Measurements from ENCODE around the gene AKIRIN2.

The AKIRIN2 gene

DNA sequence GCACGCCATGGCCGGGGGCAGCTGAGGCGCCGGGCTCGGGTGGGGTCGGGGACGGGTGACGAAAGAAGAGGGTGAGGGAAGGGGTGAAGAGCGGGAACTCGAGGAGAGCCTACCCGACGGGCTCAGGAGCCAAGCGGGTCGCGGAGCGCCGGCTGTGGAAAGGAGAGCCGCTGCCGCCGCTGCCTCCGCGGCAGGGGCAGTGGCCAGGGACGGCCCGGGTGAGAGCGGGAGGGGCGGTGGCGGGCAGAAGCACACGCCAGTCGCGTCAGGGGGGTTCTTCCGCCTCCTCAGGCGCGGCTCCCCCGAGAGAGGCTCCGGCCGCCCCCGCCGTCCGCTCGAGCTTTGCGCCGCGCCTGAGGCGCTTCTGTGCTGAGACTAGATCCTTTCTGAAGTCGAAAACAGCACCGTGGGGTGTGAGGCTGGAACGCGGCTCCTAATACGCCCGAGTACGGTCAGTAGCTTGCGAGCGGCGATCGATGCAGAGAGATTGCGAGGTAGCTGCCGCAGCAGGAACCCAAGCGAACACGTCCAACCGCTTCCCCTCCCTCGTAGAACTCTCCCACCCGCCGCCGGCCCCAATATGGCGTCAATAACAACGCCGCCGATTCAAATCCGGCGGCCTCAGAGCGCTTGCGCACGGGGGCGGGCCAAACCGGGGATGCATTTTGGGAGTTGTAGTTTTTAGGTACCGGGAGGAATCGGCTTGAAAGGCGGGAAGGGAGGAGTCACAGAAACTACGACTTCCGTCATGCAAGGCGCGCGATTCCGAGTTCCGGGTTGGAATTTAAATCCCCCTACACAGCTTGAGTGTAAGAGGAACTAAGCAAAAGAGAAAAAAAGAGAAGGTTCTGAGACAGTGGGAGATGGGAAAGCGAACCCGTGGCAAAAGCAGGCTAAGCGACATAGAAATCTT, at the start of gene AKIRIN2:
AKIRIN2 (minus strand) TSS at position 558 of the 913 bp plus-strand sequence; CDS start at position 9, 549 bp downstream.
- peak; percentile 92 to 94 for DNase-seq (ENCODE audit: low read depth in 2 of 2, low spot score in 1 of 2)

DNA sequence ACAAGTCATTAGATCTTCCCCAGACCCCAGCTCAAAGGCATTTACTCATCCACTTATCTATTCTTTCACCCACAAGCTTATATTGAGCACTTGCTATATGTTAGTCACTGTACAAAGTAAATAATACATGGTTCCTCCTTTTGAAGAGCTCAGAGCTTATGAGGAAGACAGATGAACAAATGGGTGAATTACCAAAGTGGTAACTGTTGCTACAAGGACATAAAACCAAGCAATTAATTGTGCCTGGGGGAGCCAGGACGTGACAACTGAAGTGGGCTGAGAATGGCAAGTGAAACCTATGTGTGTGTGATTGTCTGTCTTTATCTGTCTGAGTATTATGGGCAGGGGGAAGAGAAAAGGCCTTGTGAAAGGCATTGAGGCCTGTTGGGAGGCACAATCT, 45.6 kb upstream of the AKIRIN2 start:
- DNase-seq (ENCODE audit: low read depth in 2 of 2, low spot score in 1 of 2): no peak

DNA sequence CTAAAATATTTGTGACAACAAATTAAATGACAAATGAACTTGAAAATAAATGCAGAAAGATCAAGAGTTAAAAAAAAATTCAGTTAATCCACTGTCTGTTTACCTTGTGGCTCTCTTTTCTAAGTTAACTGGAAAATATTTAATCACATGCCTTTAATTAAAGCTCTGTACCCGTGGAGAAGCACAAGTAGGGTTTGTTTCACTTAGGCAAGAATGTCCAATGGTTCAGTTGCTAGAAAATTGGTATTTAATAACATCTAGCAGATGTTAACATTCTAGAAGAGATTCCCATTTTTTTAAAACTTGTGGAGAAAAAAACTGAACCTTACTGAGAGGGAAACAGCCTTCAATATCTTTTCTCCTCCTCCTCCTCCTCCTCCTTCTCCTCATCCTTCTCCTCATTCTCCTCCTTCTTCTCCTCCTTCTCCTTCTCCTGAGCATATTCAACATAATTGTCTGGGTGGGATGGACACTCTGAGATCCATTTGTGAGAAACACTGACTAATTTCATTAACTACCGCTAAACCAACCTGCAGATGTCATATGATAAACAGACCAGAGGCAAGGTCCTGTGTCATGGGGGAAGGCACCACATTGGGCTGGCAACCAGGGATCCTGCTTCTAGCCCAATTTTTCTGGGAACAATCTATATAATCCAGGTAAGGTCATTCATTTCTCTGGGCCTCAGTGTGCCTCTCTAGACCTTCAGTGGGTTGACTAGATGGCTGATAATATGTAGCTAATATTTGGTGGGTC, 44.1 kb upstream of the AKIRIN2 start:
- DNase-seq (ENCODE audit: low read depth in 2 of 2, low spot score in 1 of 2): no peak

DNA sequence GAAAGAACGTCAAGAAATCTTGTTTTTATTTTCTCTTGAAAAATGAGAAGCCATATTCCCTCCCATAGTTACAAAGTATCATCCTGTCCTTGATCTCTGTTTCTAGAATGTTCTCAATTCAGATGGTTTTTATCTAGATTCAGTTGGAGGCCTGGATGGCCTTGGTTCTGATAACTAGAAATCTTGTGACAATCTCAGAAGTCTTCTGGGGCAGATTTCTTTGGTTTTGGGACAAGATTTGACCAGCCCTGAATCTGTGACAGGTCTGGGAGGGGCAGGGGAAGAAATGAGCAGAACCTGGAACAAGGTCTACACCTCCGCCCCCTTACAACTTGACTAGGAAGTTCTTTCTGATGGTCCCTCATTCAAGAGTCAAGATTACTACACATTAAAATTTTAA, 41.4 kb upstream of the AKIRIN2 start:
- no peak for DNase-seq (ENCODE audit: low read depth in 2 of 2, low spot score in 1 of 2)

GRCh38 chr6:87742106-87742505, 40.1 kb upstream of the AKIRIN2 start:
- DNase-seq (ENCODE audit: low read depth in 2 of 2, low spot score in 1 of 2): no peak

GRCh38 chr6:87741001-87741650, 39.1 kb upstream of the AKIRIN2 start:
- no peak for DNase-seq (ENCODE audit: low read depth in 2 of 2, low spot score in 1 of 2)

DNA sequence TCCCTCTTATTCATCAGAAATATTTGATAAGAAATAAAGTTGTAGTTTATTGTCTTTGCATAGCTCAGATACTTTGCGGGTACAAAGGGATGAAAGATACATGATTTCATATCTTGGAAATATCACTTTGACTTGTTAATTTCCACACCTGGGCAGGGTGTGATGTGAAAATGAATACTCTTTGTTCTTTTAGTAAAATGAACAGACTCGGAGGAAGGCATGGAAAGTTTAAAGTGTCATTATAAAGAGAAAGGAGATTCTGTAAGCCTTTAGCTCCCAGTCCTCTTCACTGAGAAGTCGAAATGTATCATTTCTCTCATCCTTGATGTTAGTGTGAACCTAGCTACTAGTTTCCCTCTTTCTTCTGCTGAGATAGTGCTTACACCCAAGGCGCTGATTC, 36.7 kb upstream of the AKIRIN2 start:
- DNase-seq (ENCODE audit: low read depth in 2 of 2, low spot score in 1 of 2): no peak

DNA sequence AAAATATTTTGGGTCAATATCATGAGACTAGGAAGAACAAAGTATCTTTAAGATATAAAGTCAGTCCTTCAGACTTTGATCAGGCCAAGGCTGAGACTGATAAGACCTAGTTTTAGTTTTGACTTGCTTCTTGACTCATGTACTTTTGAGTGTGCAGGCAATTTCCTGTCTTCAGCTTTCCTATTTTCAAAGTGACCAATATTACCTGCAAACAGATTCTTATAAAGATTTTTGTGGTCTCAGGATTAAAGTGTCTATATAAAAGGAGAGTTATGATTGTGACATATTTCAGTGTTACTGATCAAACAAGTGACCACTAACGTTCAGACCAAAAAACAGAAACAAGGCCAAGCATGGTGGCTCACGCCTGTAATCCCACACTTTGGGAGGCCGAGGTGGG, 36.0 kb upstream of the AKIRIN2 start:
- no peak for DNase-seq (ENCODE audit: low read depth in 2 of 2, low spot score in 1 of 2)

DNA sequence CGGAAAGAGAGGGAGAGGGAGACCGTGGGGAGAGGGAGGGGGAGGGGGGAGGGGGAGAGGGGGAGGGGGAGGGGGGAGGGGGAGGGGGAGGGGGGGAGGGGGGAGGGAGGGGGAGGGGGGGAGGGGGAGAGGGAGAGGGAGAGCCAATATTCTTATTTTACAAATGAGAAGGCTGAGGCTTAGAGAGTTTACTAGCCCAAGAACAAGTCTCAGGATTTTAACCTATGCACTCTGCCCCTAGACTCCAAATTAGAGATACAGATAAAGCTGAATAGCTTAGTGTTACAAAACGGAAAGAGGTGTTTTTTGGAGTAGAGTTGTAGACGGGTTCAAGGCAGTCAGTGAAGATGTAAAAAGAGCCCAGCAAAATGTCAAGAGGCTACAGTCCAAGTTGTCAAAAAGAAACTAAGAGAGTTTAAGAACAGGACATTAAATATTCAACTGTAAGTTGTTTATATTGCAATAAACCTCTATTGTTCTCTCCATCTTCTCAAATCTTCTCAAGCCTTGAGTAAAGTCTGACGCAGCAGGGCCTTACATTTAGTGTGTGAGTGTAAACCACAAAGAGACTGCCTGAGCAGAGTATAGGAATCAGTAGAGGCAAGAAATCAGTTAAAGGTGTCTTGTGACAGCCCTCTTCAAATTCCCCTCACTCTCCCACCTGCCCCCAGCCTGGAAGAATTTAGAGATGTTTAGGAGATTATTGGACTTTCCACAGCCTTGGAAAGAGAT, 34.9 kb upstream of the AKIRIN2 start:
- no peak for DNase-seq (ENCODE audit: low read depth in 2 of 2, low spot score in 1 of 2)

GRCh38 chr6:87731818-87732661, 30.0 kb upstream of the AKIRIN2 start:
- no peak for DNase-seq (ENCODE audit: low read depth in 2 of 2, low spot score in 1 of 2)

DNA sequence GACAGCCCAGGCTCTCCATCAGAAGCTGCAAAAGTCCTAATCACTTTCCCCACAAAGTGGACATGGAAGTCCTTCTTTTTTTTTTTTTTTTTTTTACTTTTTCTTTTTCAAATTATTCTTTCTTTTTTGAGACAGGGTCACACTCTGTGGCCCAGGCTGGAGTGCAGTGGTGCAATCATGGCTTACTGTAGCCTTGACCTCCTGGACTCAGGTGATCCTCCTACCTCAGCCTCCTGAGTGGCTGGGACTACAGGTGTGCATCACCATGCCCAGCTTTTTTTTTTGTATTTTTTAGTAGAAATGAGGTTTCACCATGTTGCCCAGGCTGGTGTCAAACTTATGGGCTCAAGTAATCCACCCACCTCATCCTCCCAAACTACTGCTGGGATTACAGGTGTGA, 29.0 kb upstream of the AKIRIN2 start:
- no peak for DNase-seq (ENCODE audit: low read depth in 2 of 2, low spot score in 1 of 2)

GRCh38 chr6:87729965-87730719, 28.1 kb upstream of the AKIRIN2 start:
- DNase-seq (ENCODE audit: low read depth in 2 of 2, low spot score in 1 of 2): no peak

DNA sequence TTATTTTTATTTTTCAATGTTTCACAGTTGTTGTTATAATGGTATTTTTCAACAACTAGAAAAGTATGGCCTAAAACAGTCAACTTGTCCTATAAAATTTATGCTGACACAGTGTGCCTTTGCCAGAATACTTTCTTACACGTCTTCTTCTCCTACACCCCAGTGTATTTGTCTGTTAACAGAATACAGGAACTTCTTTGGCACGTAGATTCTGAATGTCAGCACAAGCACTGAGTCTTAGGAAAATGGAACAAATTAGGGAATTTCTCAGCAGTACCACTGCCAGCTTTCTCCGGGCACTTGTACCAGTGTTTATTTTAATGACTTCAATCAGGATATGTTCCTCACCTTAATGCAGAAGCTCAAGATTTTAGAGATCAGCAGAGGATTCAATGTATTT, 26.7 kb upstream of the AKIRIN2 start:
- DNase-seq (ENCODE audit: low read depth in 2 of 2, low spot score in 1 of 2): no peak

- no peak for DNase-seq (ENCODE audit: low read depth in 2 of 2, low spot score in 1 of 2)
These were observed 23.2 kb upstream of the AKIRIN2 start for GRCh38 chr6:87724983-87725811.

DNA sequence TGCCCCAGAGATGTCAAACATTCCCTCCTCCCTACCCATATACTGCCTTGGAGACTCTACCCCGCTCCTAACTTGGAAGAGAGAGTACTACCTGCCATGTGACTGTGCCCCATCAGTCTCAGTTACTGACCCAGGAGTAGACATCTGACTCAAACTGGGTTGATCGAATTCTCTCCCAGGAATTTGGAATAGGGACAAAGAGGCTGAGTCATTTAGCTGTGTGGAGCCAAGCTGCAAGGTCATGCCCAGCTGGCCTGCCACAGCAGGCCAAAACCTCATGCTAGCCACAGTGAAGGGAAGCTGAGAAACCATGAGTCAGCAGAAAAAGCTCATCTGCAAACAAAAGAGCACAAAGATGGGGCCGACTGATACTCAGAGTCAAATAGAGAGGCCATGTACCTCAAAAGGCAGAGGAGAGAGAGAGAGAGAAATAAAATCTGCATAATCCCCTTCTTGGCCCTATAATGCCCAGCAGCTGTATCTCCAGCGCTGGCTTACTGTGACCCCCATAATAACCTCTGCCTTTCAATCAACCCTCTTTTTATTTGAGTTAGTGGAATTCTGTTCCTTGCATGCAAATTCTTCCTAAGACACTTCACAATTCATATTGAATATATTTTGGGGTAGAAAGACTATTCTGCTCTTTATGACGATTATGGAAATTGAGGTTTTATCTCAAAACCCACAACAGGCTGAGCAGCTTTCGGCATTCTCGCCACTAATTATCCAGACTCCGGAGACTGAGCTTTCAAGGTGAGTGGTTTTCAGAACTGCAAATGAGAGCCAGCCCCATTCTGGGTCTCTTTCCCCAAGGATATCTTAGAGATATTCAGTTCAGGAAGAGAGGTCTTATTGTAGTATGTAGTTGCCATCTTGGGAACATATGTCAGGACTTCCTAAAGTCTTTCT, 21.4 kb upstream of the AKIRIN2 start:
- no peak for DNase-seq (ENCODE audit: low read depth in 2 of 2, low spot score in 1 of 2)

- DNase-seq (ENCODE audit: low read depth in 2 of 2, low spot score in 1 of 2): no peak
These were observed 20.6 kb upstream of the AKIRIN2 start for GRCh38 chr6:87722540-87723169.

DNA sequence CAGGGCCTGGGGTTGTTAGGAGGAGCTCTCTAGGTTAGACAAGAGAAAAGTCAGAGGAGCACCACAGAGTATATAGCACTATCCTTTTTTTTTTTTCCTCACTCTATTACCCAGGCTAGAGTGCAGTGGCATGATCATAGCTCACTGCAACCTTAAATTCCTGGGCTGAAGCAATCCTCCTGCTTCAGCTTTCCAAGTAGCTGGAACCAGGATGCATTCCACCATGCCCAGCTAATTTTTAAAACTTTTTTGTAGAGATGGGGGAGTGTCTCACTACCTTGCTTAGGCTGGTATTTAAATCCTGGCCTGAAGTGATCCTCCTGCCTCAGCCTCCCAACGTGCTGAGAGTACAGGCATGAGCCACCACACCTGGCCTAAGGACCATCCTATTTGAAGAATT, 19.3 kb upstream of the AKIRIN2 start:
- DNase-seq (ENCODE audit: low read depth in 2 of 2, low spot score in 1 of 2): no peak

Measured in stimulated activated CD8-positive, alpha-beta memory T cell treated with anti-CD3 and anti-CD28 coated beads, Interleukin-4, amount 100 ng/mL, for 4 hours (primary cell).